NB4 (cell line): ENCODE measurements around the gene FRK.

Source experiments
- CTCF ChIP-seq: IDR thresholded peaks from one replicate; pipeline ENCODE4 v1.5.1; 2012; ENCODE audit warnings: low read depth, low read length
- MYC ChIP-seq: IDR thresholded peaks from 2 replicates; pipeline ENCODE4 v1.6.1; 2011; ENCODE audit warnings: low read depth, low read length
- POLR2A ChIP-seq: IDR thresholded peaks from 2 replicates; pipeline ENCODE4 v1.6.1; 2011; ENCODE audit warnings: mild to moderate bottlenecking; ENCODE audit not compliant: insufficient read length; ENCODE audit errors: extremely low read depth
- TF ChIP-seq, protein P1 (sequence below): IDR thresholded peaks from 2 replicates; pipeline ENCODE4 v1.6.1; 2011; ENCODE audit warnings: low read depth, low read length

DNA sequence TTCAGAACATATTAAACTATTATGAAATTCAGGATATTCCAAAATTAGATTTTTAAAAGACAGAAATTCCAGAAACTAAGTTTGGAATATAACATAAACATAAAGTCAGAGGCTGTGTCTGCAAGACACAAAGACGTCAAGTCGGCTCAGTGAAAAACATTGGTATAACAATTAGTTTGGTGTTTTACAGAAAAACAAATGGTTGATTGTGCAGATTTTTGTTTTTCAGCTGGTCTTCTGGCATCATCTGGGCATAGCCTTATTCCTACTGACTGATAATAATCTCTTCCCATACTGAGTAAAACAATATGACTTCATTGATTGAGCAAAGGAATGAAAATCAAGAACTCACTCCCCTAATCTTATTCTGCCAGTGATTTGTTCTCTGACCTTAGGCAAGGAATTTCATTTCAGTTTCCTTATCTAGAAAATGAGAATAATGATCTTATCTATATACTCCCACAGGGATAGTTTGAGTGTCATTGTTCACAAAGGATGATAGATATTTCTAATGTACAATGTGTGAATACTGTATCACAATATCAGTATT lies 84.3 kb downstream of the FRK start:
- TF ChIP-seq POLR2A (no peak), CTCF (no peak), MYC (no peak)
- TF ChIP-seq, protein P1, sequence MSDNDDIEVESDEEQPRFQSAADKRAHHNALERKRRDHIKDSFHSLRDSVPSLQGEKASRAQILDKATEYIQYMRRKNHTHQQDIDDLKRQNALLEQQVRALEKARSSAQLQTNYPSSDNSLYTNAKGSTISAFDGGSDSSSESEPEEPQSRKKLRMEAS: no peak
